ENCODE results near the gene CDYL2.

DNA sequence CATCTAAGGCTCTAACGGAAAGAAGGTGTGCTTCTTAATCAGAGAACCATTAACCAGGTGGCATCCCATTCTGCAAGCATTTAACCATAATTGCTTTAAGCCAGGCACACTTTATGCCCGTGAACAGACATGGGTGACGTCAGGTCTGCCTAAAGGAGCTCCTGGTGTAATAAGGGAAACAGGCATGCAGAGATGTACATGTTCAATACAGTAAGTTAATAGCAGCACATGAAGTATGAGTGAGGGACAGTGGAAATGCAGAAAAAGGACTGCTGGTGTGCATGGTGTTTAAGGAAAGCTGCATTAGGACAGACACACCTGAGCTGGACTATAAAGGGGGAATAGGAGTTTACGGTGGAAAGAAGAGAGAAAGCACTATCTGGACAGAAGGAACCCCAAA is 245.0 kb downstream of the CDYL2 start:
- TF ChIP-seq TOX (CRISPR knock-in tag; IDR thresholded peaks at IDR 0.05; ENCODE audit: borderline replicate concordance): no peak
- TF ChIP-seq ISL1 (CRISPR knock-in tag; IDR thresholded peaks at IDR 0.05): no peak
- no peak for TF ChIP-seq ARNTL (CRISPR knock-in tag; IDR thresholded peaks at IDR 0.05; ENCODE audit: borderline replicate concordance, low read depth)
- TF ChIP-seq, protein P1, sequence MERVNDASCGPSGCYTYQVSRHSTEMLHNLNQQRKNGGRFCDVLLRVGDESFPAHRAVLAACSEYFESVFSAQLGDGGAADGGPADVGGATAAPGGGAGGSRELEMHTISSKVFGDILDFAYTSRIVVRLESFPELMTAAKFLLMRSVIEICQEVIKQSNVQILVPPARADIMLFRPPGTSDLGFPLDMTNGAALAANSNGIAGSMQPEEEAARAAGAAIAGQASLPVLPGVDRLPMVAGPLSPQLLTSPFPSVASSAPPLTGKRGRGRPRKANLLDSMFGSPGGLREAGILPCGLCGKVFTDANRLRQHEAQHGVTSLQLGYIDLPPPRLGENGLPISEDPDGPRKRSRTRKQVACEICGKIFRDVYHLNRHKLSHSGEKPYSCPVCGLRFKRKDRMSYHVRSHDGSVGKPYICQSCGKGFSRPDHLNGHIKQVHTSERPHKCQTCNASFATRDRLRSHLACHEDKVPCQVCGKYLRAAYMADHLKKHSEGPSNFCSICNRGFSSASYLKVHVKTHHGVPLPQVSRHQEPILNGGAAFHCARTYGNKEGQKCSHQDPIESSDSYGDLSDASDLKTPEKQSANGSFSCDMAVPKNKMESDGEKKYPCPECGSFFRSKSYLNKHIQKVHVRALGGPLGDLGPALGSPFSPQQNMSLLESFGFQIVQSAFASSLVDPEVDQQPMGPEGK (CRISPR knock-in tag; IDR thresholded peaks at IDR 0.05; ENCODE audit: borderline replicate concordance): no peak
- TF ChIP-seq, protein P2, sequence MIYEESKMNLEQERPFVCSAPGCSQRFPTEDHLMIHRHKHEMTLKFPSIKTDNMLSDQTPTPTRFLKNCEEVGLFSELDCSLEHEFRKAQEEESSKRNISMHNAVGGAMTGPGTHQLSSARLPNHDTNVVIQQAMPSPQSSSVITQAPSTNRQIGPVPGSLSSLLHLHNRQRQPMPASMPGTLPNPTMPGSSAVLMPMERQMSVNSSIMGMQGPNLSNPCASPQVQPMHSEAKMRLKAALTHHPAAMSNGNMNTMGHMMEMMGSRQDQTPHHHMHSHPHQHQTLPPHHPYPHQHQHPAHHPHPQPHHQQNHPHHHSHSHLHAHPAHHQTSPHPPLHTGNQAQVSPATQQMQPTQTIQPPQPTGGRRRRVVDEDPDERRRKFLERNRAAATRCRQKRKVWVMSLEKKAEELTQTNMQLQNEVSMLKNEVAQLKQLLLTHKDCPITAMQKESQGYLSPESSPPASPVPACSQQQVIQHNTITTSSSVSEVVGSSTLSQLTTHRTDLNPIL (CRISPR knock-in tag; IDR thresholded peaks at IDR 0.05; ENCODE audit: low read depth): no peak
- TF ChIP-seq, protein P3, sequence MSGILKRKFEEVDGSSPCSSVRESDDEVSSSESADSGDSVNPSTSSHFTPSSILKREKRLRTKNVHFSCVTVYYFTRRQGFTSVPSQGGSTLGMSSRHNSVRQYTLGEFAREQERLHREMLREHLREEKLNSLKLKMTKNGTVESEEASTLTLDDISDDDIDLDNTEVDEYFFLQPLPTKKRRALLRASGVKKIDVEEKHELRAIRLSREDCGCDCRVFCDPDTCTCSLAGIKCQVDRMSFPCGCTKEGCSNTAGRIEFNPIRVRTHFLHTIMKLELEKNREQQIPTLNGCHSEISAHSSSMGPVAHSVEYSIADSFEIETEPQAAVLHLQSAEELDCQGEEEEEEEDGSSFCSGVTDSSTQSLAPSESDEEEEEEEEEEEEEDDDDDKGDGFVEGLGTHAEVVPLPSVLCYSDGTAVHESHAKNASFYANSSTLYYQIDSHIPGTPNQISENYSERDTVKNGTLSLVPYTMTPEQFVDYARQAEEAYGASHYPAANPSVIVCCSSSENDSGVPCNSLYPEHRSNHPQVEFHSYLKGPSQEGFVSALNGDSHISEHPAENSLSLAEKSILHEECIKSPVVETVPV (CRISPR knock-in tag; IDR thresholded peaks at IDR 0.05): no peak
- TF ChIP-seq OSR1 (CRISPR knock-in tag; IDR thresholded peaks at IDR 0.05): no peak

Data from SK-N-SH treated with all-trans-retinoic acid at 6 μM for 48 hours (cell line).